AG04450 (cell line): ENCODE measurements around the gene ZNF682. TPM values are rescaled to one million over a fixed set of nuclear protein-coding genes. Genes with fewer than 3 reads are reported as not detected.
A peak's percentile ranks its signal among the peaks of the same experiment; 100 is the strongest.
"Not testable (repeated sequence)": the region's sequence is repeated elsewhere in the genome, so short reads cannot be mapped to it uniquely, and the experiment has no call there.

Experiments used
- CTCF ChIA-PET: fragments of 300-600, 350-600 bp; formaldehyde crosslinking; extraction: SDS; loops from one replicate; lab custom pipeline; 2022; ENCODE audit warnings: antibody characterized with exemption, inconsistent platforms; lab: Charles Lee
- POLR2A ChIA-PET: fragments of 350-600 bp; formaldehyde crosslinking; extraction: SDS; loops from one replicate; lab custom pipeline; 2021; ENCODE audit warnings: antibody characterized with exemption, inconsistent platforms; lab: Yijun Ruan, JAX
- DNase-seq: peaks from one replicate; pipeline ENCODE4 v3.0.0-alpha.2; 2011; ENCODE audit warnings: low read depth, low spot score
- H3K27ac ChIP-seq: one replicate; pipeline ENCODE4 v1.5.1; 2012; ENCODE audit warnings: low read depth, low read length, control low read depth
- H3K27me3 ChIP-seq: one replicate; pipeline ENCODE4 v1.6.0; 2012; ENCODE audit warnings: low read length; ENCODE audit not compliant: control insufficient read depth, insufficient read depth
- H3K4me3 ChIP-seq: 2 replicates; pipeline ENCODE4 v1.5.1; 2011; ENCODE audit warnings: mild to moderate bottlenecking, low read depth, low read length, control low read depth
- H3K9me3 ChIP-seq: 2 replicates; pipeline ENCODE4 v1.5.1; 2012; ENCODE audit warnings: low read length; ENCODE audit not compliant: control insufficient read depth, insufficient read depth
- CTCF ChIP-seq: IDR thresholded peaks from 2 replicates; pipeline ENCODE4 v1.5.1; 2011; ENCODE audit warnings: low read depth, low read length, control low read depth, inconsistent platforms
- polyA plus RNA-seq: library from polyadenylated mRNA; depleted of rRNA; stranded (reverse); fragments of >200 nt; gene quantifications from 2 replicates; pipeline ENCODE4 v1.2.3, GENCODE V29; 2011

The ZNF682 gene
- polyA plus RNA-seq, 1 experiment: 2.0 TPM

GRCh38 chr19:19997656-19998268 lies 41.5 kb downstream of the ZNF682 start:
- peaks cover 17% of the 10 kb centered on the region for H3K9me3 ChIP-seq
- H3K27me3 ChIP-seq: no peaks in the 10 kb centered on the region
- no peak overlapping the region for H3K4me3 ChIP-seq
- POLR2A ChIA-PET: no interaction called here
- no peak for DNase-seq
- TF ChIP-seq CTCF: peak; percentile 33
- CTCF ChIA-PET: interaction anchor here (0.5 kb wide), 1 partner anchor 134 kb away, joined by 3 read pairs; no protein-coding TSS in a partner anchor
- no peak overlapping the region for H3K27ac ChIP-seq

- Histone ChIP-seq H3K27ac (no peak overlapping the region), H3K9me3 (peaks cover 22% of the 10 kb centered on the region), H3K4me3 (no peak overlapping the region), H3K27me3 (no peaks in the 10 kb centered on the region)
- ChIA-PET POLR2A (no interaction called here), CTCF (no interaction called here)
- DNase-seq: no peak
- no peak for TF ChIP-seq CTCF
These were observed 72.4 kb downstream of the ZNF682 start for GRCh38 chr19:19966862-19967261.

GRCh38 chr19:19966126-19966525 lies 73.2 kb downstream of the ZNF682 start:
- H3K4me3 ChIP-seq, CTCF ChIA-PET, H3K27ac ChIP-seq, H3K27me3 ChIP-seq, POLR2A ChIA-PET, DNase-seq: not testable (repeated sequence)
- peaks cover 22% of the 10 kb centered on the region for H3K9me3 ChIP-seq

- ChIA-PET POLR2A (no interaction called here), CTCF (no interaction called here)
- no peak for DNase-seq
- no peaks in the 10 kb centered on the region for H3K27me3 ChIP-seq
- H3K4me3 ChIP-seq: no peak overlapping the region
- no peak for TF ChIP-seq CTCF
- H3K27ac ChIP-seq: no peak overlapping the region
- H3K9me3 ChIP-seq: peaks cover 19% of the 10 kb centered on the region
These were observed 74.9 kb downstream of the ZNF682 start for GRCh38 chr19:19964416-19964815.

GRCh38 chr19:19959151-19959799 lies 80.0 kb downstream of the ZNF682 start:
- H3K27ac ChIP-seq, POLR2A ChIA-PET, H3K27me3 ChIP-seq, H3K4me3 ChIP-seq: not testable (repeated sequence)
- peaks cover 19% of the 10 kb centered on the region for H3K9me3 ChIP-seq
- CTCF ChIA-PET: interaction anchor here (0.9 kb wide), 1 partner anchor 427 kb away, joined by 3 read pairs; no protein-coding TSS in a partner anchor
- TF ChIP-seq CTCF: peak; percentile 54
- peak; percentile 3 for DNase-seq

GRCh38 chr19:19957766-19958165 lies 81.5 kb downstream of the ZNF682 start:
- CTCF ChIA-PET: interaction anchor here (1.4 kb wide), 1 partner anchor 427 kb away, joined by 3 read pairs; no protein-coding TSS in a partner anchor

More at GRCh38 chr19:19957766-19958165, 81.5 kb downstream of the ZNF682 start:
- POLR2A ChIA-PET, H3K27ac ChIP-seq, H3K27me3 ChIP-seq, H3K4me3 ChIP-seq, DNase-seq: not testable (repeated sequence)
- peaks cover 19% of the 10 kb centered on the region for H3K9me3 ChIP-seq
